DOHH2 (cell line): Measurements from ENCODE around the gene GRIK2.

Experiments used
- H3F3A ChIP-seq: fragments of 200-600 bp; sonication (generic), shearing (Covaris generic); 2 replicates; pipeline ENCODE4 v1.6.0; 2016; ENCODE audit warnings: antibody characterized with exemption, mild to moderate bottlenecking; ENCODE audit not compliant: control insufficient read depth, insufficient read depth
- H3K27ac ChIP-seq: fragments of 200-600 bp; sonication (generic); 2 replicates; pipeline ENCODE4 v1.5.1; 2014; ENCODE audit warnings: low read depth, mild to moderate bottlenecking, low read length, moderate library complexity
- H3K27me3 ChIP-seq: fragments of 200-600 bp; sonication (generic); 2 replicates; pipeline ENCODE4 v1.6.1; 2014; ENCODE audit warnings: mild to moderate bottlenecking, low read length, mixed read lengths; ENCODE audit not compliant: control insufficient read depth
- H3K36me3 ChIP-seq: fragments of 200-600 bp; sonication (generic); 2 replicates; pipeline ENCODE4 v1.6.1; 2014; ENCODE audit warnings: mild to moderate bottlenecking, low read length, moderate library complexity, mixed read lengths; ENCODE audit not compliant: control insufficient read depth
- H3K4me1 ChIP-seq: fragments of 200-600 bp; sonication (generic); 2 replicates; pipeline ENCODE4 v1.6.1; 2014; ENCODE audit warnings: mild to moderate bottlenecking, low read length, mixed read lengths; ENCODE audit not compliant: control insufficient read depth
- H3K4me2 ChIP-seq: fragments of 200-600 bp; sonication (generic); 2 replicates; pipeline ENCODE4 v1.6.0; 2014; ENCODE audit warnings: mild to moderate bottlenecking, low read length, moderate library complexity
- H3K4me3 ChIP-seq: fragments of 200-600 bp; sonication (generic); 2 replicates; pipeline ENCODE4 v1.5.1; 2014; ENCODE audit warnings: mild to moderate bottlenecking, low read length, mixed read lengths
- H3K79me2 ChIP-seq: fragments of 200-600 bp; sonication (generic); 2 replicates; pipeline ENCODE4 v1.6.1; 2014; ENCODE audit warnings: mild to moderate bottlenecking, low read length, mixed read lengths; ENCODE audit not compliant: control insufficient read depth
- H3K9me2 ChIP-seq: fragments of 200-600 bp; sonication (generic); replicated peaks from 2 replicates; pipeline ENCODE4 v1.6.1; 2014; ENCODE audit warnings: mild to moderate bottlenecking, low read length, mixed read lengths; ENCODE audit not compliant: control insufficient read depth
- H3K9me3 ChIP-seq: fragments of 200-600 bp; sonication (generic); 2 replicates; pipeline ENCODE4 v1.6.1; 2014; ENCODE audit warnings: antibody characterized with exemption, low read length, mixed read lengths; ENCODE audit not compliant: control insufficient read depth, insufficient read depth
- H4K20me1 ChIP-seq: fragments of 200-600 bp; sonication (generic); 2 replicates; pipeline ENCODE4 v1.6.0; 2014; ENCODE audit warnings: low read depth, mild to moderate bottlenecking, antibody characterized with exemption, low read length, moderate library complexity; ENCODE audit not compliant: control insufficient read depth, insufficient read depth
- EZH2phosphoT487 ChIP-seq: fragments of 200-600 bp; sonication (generic); IDR thresholded peaks from 2 replicates; pipeline ENCODE4 v1.6.1; 2017; ENCODE audit warnings: borderline replicate concordance, mild to moderate bottlenecking, antibody characterized with exemption, low read length, moderate library complexity, mixed read lengths
- TF ChIP-seq, protein P1 (sequence below): fragments of 200-600 bp; sonication (generic); IDR thresholded peaks from one replicate; pipeline ENCODE4 v1.5.1; 2014; ENCODE audit warnings: antibody characterized with exemption, mild to moderate bottlenecking, low read depth, low read length; ENCODE audit not compliant: poor library complexity, severe bottlenecking

Gene GRIK2

DNA sequence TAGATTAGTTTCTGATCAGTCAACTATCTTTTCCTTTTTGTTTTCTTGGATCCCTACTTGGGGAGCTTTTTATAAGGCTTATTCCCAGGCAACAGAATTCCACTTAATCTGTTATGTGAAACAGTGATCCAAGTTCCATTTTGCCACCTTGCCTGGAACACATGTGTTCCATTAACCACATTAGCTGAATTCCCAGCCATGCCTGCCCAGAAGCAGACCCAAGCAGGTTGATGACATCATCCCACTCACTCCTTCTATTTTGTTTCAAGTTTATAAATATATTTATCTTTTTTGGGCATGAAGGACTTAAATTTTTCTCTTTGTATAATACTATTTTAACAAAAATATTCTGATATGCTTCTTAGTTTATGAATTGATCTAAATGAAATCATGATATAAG, 587.4 kb downstream of the GRIK2 start:
- TF ChIP-seq, protein P1, sequence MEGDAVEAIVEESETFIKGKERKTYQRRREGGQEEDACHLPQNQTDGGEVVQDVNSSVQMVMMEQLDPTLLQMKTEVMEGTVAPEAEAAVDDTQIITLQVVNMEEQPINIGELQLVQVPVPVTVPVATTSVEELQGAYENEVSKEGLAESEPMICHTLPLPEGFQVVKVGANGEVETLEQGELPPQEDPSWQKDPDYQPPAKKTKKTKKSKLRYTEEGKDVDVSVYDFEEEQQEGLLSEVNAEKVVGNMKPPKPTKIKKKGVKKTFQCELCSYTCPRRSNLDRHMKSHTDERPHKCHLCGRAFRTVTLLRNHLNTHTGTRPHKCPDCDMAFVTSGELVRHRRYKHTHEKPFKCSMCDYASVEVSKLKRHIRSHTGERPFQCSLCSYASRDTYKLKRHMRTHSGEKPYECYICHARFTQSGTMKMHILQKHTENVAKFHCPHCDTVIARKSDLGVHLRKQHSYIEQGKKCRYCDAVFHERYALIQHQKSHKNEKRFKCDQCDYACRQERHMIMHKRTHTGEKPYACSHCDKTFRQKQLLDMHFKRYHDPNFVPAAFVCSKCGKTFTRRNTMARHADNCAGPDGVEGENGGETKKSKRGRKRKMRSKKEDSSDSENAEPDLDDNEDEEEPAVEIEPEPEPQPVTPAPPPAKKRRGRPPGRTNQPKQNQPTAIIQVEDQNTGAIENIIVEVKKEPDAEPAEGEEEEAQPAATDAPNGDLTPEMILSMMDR, result no peak
- TF ChIP-seq EZH2phosphoT487, result no peak
- H3K9me3 ChIP-seq, result no peaks in the 10 kb centered on the region

DNA sequence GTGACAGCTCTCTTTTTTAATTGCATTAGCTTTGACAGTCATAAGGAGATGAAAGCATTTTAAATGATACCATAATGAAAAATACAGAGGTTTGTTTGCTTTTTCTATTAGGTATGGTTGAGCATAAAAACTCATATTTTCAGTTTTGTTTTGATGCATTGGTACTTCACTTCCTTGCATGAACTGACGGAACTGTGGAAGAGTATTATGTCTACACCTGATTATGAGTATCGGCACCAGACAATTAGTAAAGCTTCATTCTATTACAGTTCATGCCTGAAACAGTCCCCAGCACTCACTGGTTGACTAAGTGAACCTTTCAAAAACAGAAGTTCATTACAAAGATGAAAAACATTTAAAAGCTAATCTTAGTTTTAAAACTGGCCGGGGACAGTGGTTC, 593.0 kb downstream of the GRIK2 start:
- Histone ChIP-seq H3K9me3 (no peaks in the 10 kb centered on the region), H3F3A (no peaks in the 10 kb centered on the region), H3K4me2 (no peak overlapping the region)

More for the DNA sequence above, 587.4 kb downstream of the GRIK2 start:
- Histone ChIP-seq H3K9me2 (no peaks in the 10 kb centered on the region), H3K4me2 (no peak overlapping the region), H3K4me1 (no peaks in the 10 kb centered on the region), H3K36me3 (no peaks in the 10 kb centered on the region), H3K79me2 (no peaks in the 10 kb centered on the region), H3K27me3 (no peaks in the 10 kb centered on the region), H3K27ac (no peak overlapping the region), H3K4me3 (no peak overlapping the region), H3F3A (no peaks in the 10 kb centered on the region), H4K20me1 (no peaks in the 10 kb centered on the region)

DNA sequence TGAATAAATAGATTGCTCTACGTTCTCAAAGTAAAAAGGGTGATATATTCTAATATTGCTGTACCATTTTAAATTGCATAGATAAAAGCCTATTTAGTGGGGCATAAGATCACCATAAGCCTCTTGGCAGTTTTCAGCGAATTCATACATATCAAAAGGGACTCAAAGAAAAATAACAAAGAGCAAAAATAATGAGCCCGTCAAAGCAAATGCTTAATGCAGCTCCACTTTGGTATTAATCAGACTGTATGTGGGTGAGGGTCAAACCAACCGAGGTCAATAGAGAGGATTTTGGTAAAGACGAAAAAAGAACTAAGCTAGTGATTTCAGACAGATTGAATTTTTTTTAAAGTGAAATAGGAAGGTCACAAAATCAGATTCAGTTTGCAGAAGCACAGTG, 598.8 kb downstream of the GRIK2 start:
- Histone ChIP-seq H3K4me2 (no peak overlapping the region), H3K27ac (no peak overlapping the region), H3K9me3 (no peaks in the 10 kb centered on the region), H3F3A (no peaks in the 10 kb centered on the region), H3K27me3 (no peaks in the 10 kb centered on the region), H4K20me1 (no peaks in the 10 kb centered on the region), H3K4me1 (no peaks in the 10 kb centered on the region), H3K4me3 (no peak overlapping the region), H3K9me2 (no peaks in the 10 kb centered on the region), H3K36me3 (no peaks in the 10 kb centered on the region), H3K79me2 (no peaks in the 10 kb centered on the region)
- TF ChIP-seq EZH2phosphoT487, result no peak
- TF ChIP-seq, protein P1, result no peak

More for the DNA sequence above, 593.0 kb downstream of the GRIK2 start:
- Histone ChIP-seq H3K9me2 (no peaks in the 10 kb centered on the region), H4K20me1 (no peaks in the 10 kb centered on the region), H3K4me3 (no peak overlapping the region), H3K79me2 (no peaks in the 10 kb centered on the region), H3K4me1 (no peaks in the 10 kb centered on the region), H3K27ac (no peak overlapping the region), H3K36me3 (no peaks in the 10 kb centered on the region), H3K27me3 (no peaks in the 10 kb centered on the region)
- TF ChIP-seq, protein P1, result no peak
- no peak for TF ChIP-seq EZH2phosphoT487
